ENCODE measurements around the gene MMP15.

- TF ChIP-seq CTCF (IDR thresholded peaks at IDR 0.05) (no peak), POLR2A (IDR thresholded peaks at IDR 0.05) (no peak), POLR2AphosphoS5 (IDR thresholded peaks at IDR 0.05) (no peak), EP300 (IDR thresholded peaks at IDR 0.05) (no peak)
Measured at GRCh38 chr16:58032710-58033293, 7.2 kb downstream of the MMP15 start.
